ENCODE results near the gene OR6C75.

- TF ChIP-seq CTCF (IDR thresholded peaks at IDR 0.05; ENCODE audit: insufficient read depth, low read depth, low read length) (no peak), EZH2 (IDR thresholded peaks at IDR 0.05; ENCODE audit: insufficient read depth, low read length) (no peak)
These were observed 48.7 kb upstream of the OR6C75 start, which contains the start of gene OR6C1 for GRCh38 chr12:55314043-55314442.

All from astrocyte (in vitro differentiated cells and primary cell).